Vagina (tissue), 2 donors: ENCODE measurements around the gene KCTD5.
"Not testable (repeated sequence)": the region's sequence is repeated elsewhere in the genome, so short reads cannot be mapped to it uniquely, and the experiment has no call there.

ENCODE experiments used
- CTCF ChIP-seq, 3 experiments: fragments of 450-650 bp in 2 of 3; fragments of 200-600 bp in 1 of 3; sonication (generic) in 1 of 3; IDR thresholded peaks; one replicate each; pipeline ENCODE4 v1.5.1; 2017 to 2019; ENCODE audit warnings: antibody characterized with exemption in 3 of 3, mild to moderate bottlenecking in 2 of 3, moderate library complexity in 2 of 3
- POLR2A ChIP-seq, 2 donors: fragments of 450-650 bp; IDR thresholded peaks; one replicate each; pipeline ENCODE4 v1.6.1; 2017; ENCODE audit warnings: antibody characterized with exemption in 2 of 2, mild to moderate bottlenecking in 2 of 2, moderate library complexity in 2 of 2
- POLR2AphosphoS5 ChIP-seq, 2 donors: sonication (generic); formaldehyde crosslinking; IDR thresholded peaks; one replicate each; pipeline ENCODE4 v1.9.0; 2017; ENCODE audit warnings: antibody characterized with exemption in 2 of 2, mild to moderate bottlenecking in 2 of 2, low read depth in 1 of 2; ENCODE audit not compliant: insufficient read depth in 1 of 2

GRCh38 chr16:2644754-2645453 lies 37.4 kb upstream of the KCTD5 start:
- not testable (repeated sequence) for TF ChIP-seq CTCF (IDR thresholded peaks at IDR 0.05); POLR2A (IDR thresholded peaks at IDR 0.05); POLR2AphosphoS5 (IDR thresholded peaks at IDR 0.05; ENCODE audit: insufficient read depth in 1 of 2, low read depth in 1 of 2)
